GM18907 (cell line): ENCODE results near the gene MAP1B.
"Not testable (repeated sequence)": the region's sequence is repeated elsewhere in the genome, so short reads cannot be mapped to it uniquely, and the experiment has no call there.

Source experiments
- ATAC-seq: cut with Tn5 transposase; IDR thresholded peaks from one replicate; pipeline ENCODE4 v1.9.1; 2021; ENCODE audit warnings: mild to moderate bottlenecking, moderate library complexity; ENCODE audit not compliant: unreplicated experiment

The MAP1B gene

DNA sequence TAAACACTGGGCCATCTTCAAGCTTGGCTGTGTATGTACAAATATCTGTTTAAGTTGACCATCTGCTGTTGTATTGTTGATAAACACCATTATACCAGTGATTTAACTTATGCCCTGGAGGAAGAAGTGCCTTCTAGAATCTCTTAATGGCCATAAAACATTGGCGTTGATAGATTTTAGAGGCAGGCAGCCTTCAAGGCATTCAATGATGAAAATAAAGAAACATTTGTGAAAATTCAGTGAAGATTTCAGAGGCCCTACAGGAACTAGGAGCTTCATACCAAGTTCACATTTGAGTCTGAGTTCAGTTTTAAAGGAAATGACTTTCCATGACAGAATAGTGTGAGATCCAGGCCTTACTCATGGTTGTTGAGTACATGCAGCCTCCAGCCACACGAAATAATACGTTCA, 52.2 kb downstream of the MAP1B start:
- no peak for ATAC-seq

DNA sequence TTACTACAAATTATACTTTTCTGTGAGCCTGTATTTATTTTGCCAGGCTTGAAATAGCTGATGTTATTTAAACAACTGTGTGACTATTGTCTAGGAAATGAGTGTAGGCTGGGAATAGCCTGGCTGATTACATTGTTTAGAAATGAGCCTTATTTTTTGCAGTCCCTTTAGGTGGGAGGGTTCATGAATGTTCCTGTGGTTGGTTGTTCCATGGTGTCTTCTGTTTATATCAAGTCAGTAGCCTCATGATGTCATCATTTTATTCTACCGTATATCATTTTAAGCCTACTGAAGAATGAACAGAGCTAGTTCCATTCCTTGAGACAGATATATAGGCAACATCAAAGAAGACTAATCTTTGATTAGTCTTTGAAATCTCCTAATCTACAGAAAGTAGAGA, 53.1 kb downstream of the MAP1B start:
- no peak for ATAC-seq

DNA sequence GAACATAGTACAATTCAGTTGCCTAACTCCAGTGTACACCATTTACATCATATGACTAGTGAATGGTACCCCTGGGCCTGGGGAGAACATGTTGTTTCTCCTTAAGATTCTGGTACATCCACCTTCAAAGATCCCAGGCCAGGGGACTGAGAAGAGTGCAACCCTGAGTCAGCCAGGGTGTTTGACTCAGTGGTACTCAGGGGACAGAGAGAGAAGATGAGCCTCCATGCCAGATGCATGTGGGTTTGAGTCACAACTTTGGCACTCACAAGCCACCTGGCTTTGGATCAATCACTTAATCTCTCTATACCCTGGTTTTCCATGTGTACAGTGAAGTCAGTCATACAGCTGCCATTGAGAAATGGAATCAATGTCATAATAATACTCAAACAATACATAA, 53.7 kb downstream of the MAP1B start:
- ATAC-seq: no peak

DNA sequence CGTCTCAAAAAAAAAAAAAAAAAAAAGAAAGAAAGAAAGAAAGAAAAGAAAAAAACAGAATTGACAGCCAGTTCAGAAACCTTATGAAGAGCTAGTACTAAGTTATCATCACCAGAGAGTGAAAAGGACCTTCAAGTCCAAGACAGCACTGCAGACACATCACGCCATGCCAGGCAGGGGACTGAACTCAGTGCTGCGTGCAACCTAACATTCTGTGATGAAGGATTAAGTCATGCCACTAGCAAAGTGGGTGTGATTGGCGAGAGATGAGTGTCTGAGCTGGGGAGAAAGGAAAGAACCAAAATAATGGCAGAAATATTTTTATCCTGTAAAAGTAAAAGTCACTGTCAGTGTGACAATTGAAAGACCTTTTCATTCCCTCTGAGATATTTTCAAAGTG, 54.7 kb downstream of the MAP1B start:
- ATAC-seq: no peak

DNA sequence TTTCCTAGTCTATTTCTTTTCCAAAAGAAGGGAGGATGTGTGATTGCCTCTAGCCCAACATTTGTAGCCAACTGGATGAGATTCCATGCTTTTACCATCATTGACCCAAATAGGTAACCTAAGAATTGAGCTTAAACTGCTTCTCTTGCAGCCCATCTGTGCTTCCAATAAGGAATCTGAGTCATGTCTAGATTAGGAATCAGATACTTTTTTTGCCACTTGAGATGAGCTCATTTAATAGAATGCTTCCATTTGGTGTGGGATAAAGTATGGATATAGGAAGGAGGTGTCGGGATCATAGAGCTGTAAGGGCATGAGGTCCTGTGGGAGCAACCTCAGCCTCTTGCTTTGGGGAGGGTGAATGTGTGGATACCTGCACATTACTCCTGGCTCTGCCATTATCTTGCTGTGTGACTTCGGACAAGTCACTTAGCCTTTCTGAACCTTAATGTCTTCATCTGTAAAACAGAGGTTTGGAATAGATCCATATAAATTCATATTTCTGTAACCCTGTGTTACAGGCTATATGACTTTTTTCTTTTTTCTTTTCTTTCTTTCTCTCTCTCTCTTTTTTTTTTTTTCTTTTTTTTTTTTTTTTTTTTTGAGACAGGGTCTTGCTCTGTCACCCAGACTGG, 56.2 kb downstream of the MAP1B start:
- ATAC-seq: no peak

DNA sequence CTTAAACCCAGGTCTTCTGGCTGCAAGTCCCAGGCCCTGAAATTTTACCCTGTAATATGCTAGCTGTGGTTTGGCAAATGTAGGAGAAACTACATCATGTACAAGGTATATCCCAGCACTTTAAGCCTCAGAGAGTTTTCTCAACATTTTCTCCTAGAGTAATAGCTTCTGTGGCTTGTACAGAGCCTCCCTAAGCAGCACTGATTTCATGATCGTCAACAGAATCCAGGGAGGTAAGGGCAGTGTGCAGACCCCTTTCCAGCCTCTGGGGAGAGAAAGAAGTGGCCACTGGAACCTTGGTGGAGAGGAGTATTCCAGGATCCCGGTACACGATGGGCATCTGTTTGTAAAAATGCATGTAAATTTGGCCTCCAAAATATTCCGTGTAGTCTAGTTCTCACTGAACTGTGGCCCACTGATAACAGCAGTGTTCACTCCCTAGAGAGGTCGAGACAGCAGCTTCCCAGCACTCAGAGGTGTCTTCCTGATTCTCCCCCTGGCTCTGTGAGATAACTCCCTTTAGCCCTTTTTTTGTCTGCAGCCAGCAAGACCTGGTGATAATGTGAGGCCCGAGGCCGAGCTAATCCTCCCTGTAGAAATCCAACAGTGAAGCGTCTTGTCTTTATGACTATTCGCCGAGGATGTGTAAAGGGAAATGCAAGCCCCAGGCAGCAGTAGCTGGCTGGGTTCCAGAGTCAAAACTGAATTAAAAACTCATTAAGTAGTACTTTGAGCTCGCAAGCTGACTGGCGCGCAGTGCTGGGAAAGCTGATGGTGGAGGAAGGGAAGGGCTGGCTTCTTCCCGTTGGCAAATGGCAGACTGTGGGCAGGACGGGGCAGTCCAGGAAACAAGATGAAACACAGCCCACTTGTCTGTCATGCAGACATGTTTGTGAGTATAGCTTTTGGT, 59.0 kb downstream of the MAP1B start:
- no peak for ATAC-seq

DNA sequence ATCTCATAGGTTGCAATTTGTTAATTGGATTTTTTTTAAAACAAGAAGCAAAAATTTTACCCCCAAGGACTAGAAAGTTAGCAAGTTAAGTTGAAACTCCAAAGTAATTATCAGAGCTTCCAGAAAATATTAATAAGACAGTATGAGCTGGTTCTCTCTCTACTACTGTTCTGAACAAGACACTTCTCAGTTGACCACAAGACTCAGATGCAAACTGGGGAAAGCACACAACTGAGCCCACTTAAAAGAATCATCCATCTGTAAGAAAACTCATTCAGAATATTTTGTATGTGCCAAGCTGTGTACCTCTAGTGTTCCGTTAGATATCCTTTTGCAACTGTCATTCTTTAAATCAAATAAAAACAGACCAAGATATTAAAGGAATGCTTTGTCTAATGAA, 60.0 kb downstream of the MAP1B start:
- ATAC-seq: no peak

DNA sequence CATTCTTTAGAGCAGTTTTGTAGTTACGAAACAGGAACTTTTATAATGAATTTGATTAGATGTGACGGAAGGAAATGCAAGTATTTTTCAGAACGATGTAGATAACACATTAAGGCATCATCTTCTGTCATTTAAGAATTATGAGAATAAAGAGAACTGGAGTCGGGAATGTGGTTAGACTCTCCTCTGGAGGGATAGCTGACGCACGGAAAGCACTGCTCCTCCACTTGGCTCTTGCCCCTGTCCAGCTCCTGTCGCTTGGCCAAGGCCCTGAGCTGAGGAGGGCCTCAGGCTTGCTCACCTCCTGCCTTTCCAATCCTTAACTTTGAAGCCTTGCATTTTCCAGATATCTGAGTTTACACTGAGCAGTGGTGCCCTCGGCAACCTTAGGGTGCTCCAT, 60.5 kb downstream of the MAP1B start:
- no peak for ATAC-seq

DNA sequence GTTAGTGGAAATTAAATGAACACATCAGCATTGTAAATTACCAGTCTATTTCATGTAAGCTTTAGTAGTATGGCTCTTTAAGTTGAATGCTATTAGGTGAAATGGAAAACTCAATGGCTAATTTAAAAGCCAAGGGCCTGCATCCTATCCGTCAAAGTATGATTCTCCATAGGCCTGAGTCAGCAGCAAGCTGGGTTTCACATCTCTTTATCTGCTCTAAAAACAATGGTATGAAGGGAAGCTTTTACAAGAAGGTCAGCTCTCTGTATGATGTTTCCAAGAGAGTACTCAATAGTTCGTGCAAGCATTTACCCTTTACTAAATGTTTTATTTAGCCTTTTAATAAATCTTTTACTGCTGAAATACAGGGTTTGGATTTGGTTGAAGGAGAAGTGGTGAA, 62.8 kb downstream of the MAP1B start:
- no peak for ATAC-seq

DNA sequence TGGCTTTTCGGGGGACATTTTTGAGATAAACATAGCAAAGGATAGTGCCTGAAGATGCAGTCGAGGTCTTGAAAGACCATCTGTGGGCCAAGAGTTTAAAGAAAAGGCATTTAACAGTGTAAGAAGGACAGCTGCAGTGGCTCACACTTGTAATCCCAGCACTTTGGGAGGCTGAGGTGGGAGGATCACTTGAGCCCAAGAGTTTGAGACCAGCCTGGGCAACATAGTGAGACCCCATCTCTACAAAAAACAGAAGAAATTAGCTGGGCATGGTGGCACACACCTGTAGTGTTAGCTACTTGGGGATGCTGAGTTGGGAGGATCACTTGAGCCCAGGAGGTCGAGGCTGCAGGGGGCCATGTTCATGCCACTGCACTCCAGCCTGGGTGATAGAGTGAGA, 63.9 kb downstream of the MAP1B start:
- ATAC-seq: not testable (repeated sequence)

DNA sequence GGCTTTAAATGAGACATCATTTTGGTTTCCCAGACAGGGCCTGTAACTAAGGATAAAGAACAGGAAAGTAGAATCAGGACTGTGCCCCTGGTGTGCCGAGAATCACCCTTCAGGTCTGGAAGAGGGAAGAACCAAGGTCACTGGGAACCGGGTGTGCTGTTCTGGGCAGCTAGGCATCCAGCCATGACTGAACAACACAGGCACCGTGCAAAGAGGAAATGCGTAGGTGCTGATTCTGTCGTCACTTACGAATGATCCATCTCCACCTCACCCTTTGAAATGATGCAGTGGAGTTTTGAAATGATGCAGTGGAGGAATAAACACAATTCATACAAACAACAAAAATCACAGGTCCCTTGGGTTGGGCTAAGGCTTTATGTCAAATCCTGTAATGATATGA, 64.4 kb downstream of the MAP1B start:
- ATAC-seq: no peak

DNA sequence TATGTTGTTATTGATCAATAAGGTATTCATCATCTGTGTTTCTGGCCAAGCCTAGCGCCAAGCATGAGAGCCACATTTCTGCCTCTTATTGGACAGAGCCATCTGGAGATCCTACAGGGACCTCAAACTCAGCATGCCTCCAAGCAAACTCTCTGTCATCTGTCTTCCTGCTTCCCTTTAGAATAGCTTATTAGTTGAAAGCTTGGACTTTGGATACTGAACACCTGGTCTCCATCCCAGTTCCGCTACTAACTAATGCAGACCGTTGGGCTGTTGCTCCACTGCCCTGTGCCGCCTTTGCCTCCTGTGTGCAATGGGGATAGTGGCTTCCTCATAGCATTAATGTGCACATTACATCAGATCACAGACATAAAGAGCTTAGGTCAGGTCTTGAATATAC, 65.5 kb downstream of the MAP1B start:
- ATAC-seq: no peak

DNA sequence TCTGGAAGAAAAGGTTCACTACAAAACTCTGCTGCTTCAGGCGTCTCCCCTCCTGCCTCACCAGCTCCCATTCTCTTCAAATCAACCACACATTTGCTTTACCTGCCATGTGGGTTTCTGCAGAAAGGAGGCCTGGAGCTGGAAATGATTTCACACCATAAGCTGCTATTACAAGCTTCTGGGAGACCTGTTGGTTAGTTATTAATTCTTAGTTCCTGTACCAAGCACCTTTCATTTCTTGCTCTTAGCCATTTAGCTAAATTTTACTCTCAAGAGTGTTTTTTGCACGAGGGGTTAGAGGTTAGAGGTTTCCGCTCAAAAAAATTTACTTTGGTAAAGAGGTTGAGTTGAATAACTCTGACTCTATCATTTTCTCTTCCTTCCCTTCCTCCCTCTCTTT, 70.3 kb downstream of the MAP1B start:
- ATAC-seq: peak; percentile 90

DNA sequence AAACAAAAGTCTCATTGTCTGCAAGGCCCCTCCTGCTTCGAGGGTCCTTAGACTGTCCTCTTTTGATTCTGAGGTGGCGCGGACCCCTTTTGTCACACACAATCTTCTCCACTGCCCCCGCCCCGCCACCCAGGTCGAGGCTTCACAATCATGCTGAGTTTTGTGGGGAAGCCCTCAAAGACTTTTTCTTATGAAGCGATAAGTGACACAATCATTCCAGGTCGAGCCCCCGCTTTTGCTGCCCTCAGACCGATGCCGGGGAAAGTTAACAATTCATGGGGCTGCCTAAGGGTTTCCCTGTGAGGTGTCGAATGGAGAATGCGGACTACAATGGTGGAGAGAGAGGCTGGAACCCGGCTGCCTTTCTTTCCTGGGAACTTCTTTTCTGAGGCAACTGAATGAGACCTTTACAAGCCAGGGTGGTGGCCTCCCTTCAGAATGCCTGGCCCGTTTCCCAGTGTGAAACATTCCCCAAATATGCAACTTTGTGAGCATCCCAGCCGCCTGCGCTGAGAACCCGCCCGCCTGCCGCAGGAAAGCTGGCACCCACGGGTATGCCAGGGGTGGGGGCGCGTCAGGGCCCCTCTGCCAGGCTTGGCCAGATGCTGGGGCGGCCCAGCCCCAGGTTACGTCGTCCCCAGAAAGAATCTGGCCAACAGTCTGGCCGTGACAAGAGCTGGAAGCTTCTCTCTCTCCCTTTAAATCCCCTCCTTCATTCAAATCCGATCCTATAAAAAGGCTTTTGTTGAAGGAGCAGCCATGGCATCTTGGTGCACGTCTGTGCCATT, 71.9 kb downstream of the MAP1B start:
- ATAC-seq: no peak

DNA sequence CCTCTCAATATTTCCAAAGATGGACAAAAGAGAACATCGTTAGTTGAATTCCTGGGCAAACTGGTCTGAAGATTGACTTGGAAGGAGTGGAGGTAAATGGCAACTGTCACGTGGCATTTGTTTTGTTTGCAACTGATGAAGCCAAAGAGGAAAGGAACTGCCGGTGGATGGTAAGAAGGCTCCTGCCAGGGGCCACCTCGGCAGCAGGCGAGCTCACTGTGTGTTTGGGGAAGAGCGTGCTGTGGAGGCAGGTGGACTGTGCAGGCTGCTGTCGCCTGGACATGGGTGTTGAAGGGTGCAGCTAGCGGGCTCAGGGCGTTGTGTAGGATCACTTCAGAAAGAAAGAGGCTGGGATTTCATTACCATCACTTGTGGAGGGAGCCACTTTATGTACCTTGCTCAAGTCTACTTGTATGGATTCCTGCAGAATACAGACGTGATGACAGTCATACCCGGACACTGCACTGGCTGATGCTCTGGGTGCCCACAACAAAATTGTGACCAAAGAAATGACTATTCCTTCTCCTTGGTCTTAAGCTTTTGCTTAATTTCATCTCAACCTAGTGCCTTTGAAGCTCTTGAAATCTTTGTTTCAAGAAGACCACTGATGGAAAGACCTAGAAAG, 72.7 kb downstream of the MAP1B start:
- ATAC-seq: no peak

DNA sequence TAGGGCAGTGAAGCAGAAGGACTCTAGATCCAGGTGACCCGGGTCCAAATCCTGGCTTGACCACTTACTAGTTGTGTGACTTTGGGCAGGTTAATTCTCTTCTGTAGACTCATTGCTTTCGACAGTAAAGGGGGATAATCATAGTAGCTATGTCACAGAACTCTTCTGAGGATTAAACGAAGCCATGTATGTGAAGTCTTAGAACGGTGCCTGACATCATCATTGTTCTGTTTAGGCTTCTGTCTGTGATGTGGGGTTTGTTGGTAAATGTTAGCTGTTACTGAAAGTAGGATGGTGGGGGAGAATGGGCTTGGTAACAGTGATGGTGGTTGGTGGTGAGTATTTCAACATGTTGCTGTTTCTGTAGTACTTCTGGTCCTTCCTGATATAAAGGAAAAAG, 73.7 kb downstream of the MAP1B start:
- ATAC-seq: no peak

DNA sequence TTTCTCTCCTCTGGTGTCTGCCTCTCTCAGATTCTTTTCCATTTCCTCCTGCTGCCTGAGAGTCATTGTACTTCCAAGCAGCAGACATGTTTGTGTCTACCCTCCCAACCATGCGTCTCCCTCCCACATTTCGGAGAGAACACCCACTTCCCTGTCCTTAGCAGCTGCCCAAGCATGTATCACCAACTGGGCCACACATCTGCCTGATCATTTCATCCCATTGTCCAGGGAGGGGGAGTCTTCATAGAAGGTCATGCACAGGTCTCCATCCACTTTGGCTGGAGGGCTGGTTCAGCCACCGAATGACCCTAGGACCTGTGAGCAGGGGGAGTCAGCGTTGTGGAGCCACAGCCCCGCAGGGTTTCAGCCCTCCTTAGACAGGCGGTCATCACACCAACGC, 75.4 kb downstream of the MAP1B start:
- ATAC-seq: no peak

DNA sequence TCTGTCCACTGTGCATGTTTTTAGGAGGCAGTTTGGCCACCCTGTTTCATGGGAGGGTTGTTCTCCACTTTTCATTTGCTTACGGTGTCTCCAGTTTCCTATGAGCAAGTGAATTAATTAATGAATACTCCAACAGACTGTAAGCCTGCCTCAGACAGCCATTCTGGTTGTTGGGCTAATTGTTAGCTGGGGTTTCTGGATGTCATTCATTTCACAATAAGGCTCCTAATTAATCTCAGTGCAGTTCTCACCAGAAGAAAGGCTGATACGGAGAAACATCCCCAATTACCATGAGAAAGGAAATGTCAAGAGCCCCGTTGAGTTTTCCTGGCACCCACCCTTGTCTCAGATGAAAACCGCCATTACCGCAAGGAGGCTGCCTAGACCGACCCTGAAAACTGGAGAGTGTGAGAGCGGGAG, 75.8 kb downstream of the MAP1B start:
- ATAC-seq: no peak

DNA sequence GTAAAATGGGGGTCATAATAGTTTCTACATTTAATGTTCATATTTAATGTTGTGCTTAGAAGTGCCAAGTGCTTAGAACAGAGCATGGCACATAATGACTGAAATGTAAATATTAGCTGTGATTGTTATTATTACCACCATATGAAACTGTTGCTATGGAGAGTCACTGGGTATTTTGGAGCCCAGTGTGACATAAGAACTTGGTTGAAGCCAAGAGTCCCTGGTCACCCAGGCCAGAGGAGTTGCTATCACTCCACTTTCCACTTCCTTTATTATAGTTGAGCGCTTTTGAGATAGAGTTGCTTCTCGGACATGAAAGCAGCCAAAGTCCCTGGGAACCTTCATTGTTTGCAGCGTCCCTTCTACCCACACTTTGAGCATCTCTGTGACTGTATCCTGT, 77.1 kb downstream of the MAP1B start:
- no peak for ATAC-seq

DNA sequence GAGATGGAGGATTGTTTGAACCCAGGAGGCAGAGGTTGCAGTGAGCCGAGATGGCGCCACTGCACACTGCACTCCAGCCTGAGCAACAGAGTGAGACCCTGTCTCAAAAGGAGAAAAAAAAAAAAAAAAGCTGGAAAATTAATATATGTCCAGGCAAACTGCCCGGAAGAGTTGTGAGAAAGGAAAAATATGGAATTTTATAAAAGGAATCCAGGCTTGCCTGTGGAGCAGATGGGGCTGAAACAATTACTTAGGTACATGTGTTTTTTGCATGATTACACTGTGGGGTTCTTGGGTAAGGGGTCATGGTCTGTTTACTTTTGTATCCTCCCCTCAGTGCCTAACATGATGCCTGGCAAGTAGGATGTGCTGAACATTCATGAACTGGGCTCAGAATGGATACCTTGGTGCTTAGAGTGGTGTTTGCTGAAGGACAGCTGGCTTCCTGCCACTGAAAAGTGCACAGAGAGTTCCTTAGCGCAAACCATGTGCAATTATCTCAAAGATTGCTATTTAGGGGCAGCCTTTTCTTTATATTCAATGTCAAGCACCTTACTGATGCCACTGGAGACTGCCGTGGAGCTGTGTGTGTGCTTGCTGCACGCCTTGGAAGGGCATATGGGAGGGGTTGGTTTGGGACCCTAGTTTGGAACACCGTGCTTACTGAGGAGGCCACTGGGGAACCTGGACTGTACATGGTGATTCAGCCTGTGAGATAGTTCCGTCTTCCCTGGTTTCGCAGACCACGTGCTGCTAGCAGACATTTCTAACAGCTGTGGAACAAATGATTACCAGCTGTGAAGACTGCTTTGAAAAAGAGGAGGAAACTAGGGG, 78.4 kb downstream of the MAP1B start:
- ATAC-seq: no peak
